Activated naive CD4-positive, alpha-beta T cell treated with Interleukin-2 at 50 U/mL for 16 hours (primary cell): ENCODE data around the gene PDLIM1.

Experiments used
- DNase-seq: peaks from one replicate; pipeline ENCODE4 v3.0.0-alpha.2; 2020

Gene PDLIM1

GRCh38 chr10:95287281-95287680 is 3.5 kb downstream of the PDLIM1 start:
- no peak for DNase-seq

GRCh38 chr10:95286707-95287106 is 4.1 kb downstream of the PDLIM1 start:
- DNase-seq = no peak

GRCh38 chr10:95285556-95285955 is 5.2 kb downstream of the PDLIM1 start:
- DNase-seq = no peak

- no peak for DNase-seq
Observed at GRCh38 chr10:95284807-95285206, 6.0 kb downstream of the PDLIM1 start.

- no peak for DNase-seq
Observed at GRCh38 chr10:95282107-95282506, 8.7 kb downstream of the PDLIM1 start.

GRCh38 chr10:95281206-95281605 is 9.6 kb downstream of the PDLIM1 start:
- no peak for DNase-seq

GRCh38 chr10:95280637-95281036 is 10.2 kb downstream of the PDLIM1 start:
- DNase-seq = no peak

- no peak for DNase-seq
Observed at GRCh38 chr10:95279042-95279820, 11.6 kb downstream of the PDLIM1 start.

GRCh38 chr10:95278061-95278988 is 12.5 kb downstream of the PDLIM1 start:
- no peak for DNase-seq

- no peak for DNase-seq
Observed at GRCh38 chr10:95277614-95278013, 13.2 kb downstream of the PDLIM1 start.

- no peak for DNase-seq
Observed at GRCh38 chr10:95277201-95277570, 13.6 kb downstream of the PDLIM1 start.

- no peak for DNase-seq
Observed at GRCh38 chr10:95276367-95277200, 14.2 kb downstream of the PDLIM1 start.

- no peak for DNase-seq
Observed at GRCh38 chr10:95275726-95276366, 15.0 kb downstream of the PDLIM1 start.

- DNase-seq = no peak
Observed at GRCh38 chr10:95273393-95274312, 17.1 kb downstream of the PDLIM1 start.

GRCh38 chr10:95268438-95268837 is 22.4 kb downstream of the PDLIM1 start:
- DNase-seq = no peak

GRCh38 chr10:95267251-95267650 is 23.6 kb downstream of the PDLIM1 start:
- DNase-seq = no peak

GRCh38 chr10:95266674-95267095 is 24.1 kb downstream of the PDLIM1 start:
- no peak for DNase-seq

GRCh38 chr10:95265572-95265971 is 25.2 kb downstream of the PDLIM1 start:
- DNase-seq = no peak

GRCh38 chr10:95264227-95265051 is 26.4 kb downstream of the PDLIM1 start:
- no peak for DNase-seq

- DNase-seq = no peak
Observed at GRCh38 chr10:95263864-95264226, 27.0 kb downstream of the PDLIM1 start.
